Activated naive CD4-positive, alpha-beta T cell treated with anti-CD3 and anti-CD28 coated beads, Interleukin-2, amount 10 ng/mL, durations not matched to agents 7 days and 5 days (primary cell): ENCODE measurements around the gene CHPF2.

ENCODE experiments used
- CTCF ChIA-PET: fragments of 350-600 bp; sonication (Branson Sonifier 250); formaldehyde crosslinking; loops from one replicate; lab custom pipeline; 2021; ENCODE audit warnings: antibody characterized with exemption; lab: Charles Lee
- DNase-seq: peaks from one replicate; pipeline ENCODE4 v3.0.0-alpha.2; 2020
- H3K27ac Mint-ChIP-seq: one replicate; pipeline ENCODE4 v1.8.0; 2021; ENCODE audit warnings: mild to moderate bottlenecking, moderate library complexity, mixed read lengths
- H3K27me3 Mint-ChIP-seq: one replicate; pipeline ENCODE4 v1.8.0; 2021; ENCODE audit warnings: mild to moderate bottlenecking, mixed read lengths
- H3K36me3 Mint-ChIP-seq: one replicate; pipeline ENCODE4 v1.8.0; 2021; ENCODE audit warnings: mixed read lengths
- H3K4me1 Mint-ChIP-seq: one replicate; pipeline ENCODE4 v1.8.0; 2021; ENCODE audit warnings: mixed read lengths
- H3K4me3 Mint-ChIP-seq: one replicate; pipeline ENCODE4 v1.8.0; 2021; ENCODE audit warnings: mild to moderate bottlenecking, moderate library complexity, mixed read lengths
- H3K9me3 Mint-ChIP-seq: one replicate; pipeline ENCODE4 v1.8.0; 2021; ENCODE audit warnings: mixed read lengths

CHPF2 gene

GRCh38 chr7:151197932-151198331 is 34.4 kb upstream of the CHPF2 start:
- DNase-seq = no peak
- CTCF ChIA-PET = no interaction called here
- Mint-ChIP-seq H3K4me1 (peaks cover 7% of the 10 kb centered on the region), H3K4me3 (no peak overlapping the region), H3K9me3 (no peaks in the 10 kb centered on the region), H3K27ac (no peak overlapping the region), H3K36me3 (no peaks in the 10 kb centered on the region), H3K27me3 (peaks cover 47% of the 10 kb centered on the region)

DNA sequence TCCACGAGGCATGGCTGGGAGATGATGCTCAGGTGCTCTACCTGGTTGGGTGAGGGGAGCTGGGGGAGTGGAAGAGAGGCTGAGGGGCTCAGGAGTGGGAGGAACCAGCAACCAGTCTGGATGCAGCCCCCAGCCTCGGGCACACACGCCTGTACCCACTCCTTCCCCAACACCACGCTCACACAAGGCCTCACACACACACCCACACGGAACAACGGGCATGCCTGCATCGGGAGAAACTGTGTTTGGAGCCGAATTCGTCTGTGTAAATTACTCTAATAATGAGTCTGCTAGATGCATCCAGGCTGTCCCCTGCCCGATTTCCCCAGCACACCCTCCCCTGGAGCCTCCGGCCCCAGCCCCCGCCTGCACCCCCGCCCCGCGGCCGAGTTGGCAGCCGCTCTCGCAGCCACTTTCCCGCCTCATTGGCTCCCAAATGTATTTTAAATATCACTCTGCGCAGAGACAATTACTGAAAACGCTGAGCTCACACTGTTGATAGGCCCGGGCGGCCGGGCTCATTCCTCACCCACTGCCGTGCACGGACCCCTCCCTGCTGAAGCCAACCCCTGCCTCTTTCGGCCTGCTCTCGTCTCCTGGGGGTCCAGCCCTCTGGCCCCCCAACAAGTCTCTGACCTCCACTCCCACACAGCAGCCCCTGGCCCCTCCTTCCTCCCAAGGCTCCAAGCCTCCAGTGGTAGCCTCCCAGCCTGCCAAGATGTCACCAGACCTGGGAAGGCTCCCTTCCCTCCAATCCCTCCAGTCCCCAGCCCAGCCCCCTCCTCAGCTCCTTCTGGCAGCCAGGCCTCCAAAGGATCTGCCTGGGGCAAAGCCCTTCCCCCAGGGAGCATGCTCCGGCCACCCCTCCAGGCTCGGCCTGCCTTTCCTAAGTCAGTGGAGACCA is 33.1 kb upstream of the CHPF2 start:
- Mint-ChIP-seq H3K9me3 (no peaks in the 10 kb centered on the region), H3K27ac (no peak overlapping the region), H3K27me3 (peaks cover 48% of the 10 kb centered on the region), H3K4me1 (peaks cover 3% of the 10 kb centered on the region), H3K36me3 (no peaks in the 10 kb centered on the region), H3K4me3 (no peak overlapping the region)
- no peak for DNase-seq
- CTCF ChIA-PET = no interaction called here

GRCh38 chr7:151201344-151201743 is 30.9 kb upstream of the CHPF2 start:
- CTCF ChIA-PET = no interaction called here
- H3K27me3 Mint-ChIP-seq = peaks cover 62% of the 10 kb centered on the region

GRCh38 chr7:151201751-151202150 is 30.5 kb upstream of the CHPF2 start:
- H3K4me1 Mint-ChIP-seq = peaks cover 8% of the 10 kb centered on the region
- H3K9me3 Mint-ChIP-seq = no peaks in the 10 kb centered on the region
- H3K27ac Mint-ChIP-seq = no peak overlapping the region
- CTCF ChIA-PET = no interaction called here
- no peaks in the 10 kb centered on the region for H3K36me3 Mint-ChIP-seq
- peaks cover 62% of the 10 kb centered on the region for H3K27me3 Mint-ChIP-seq
- no peak overlapping the region for H3K4me3 Mint-ChIP-seq
- no peak for DNase-seq

More at GRCh38 chr7:151201344-151201743, 30.9 kb upstream of the CHPF2 start:
- Mint-ChIP-seq H3K4me3 (no peak overlapping the region), H3K27ac (no peak overlapping the region), H3K9me3 (no peaks in the 10 kb centered on the region), H3K4me1 (peaks cover 4% of the 10 kb centered on the region), H3K36me3 (no peaks in the 10 kb centered on the region)
- no peak for DNase-seq

- CTCF ChIA-PET = interaction anchor here (1.3 kb wide), 1 partner anchor 14 kb away, joined by 3 read pairs; no protein-coding TSS in a partner anchor
- Mint-ChIP-seq H3K4me1 (peaks cover 19% of the 10 kb centered on the region), H3K27ac (no peak overlapping the region), H3K27me3 (peaks cover 62% of the 10 kb centered on the region), H3K36me3 (no peaks in the 10 kb centered on the region), H3K4me3 (no peak overlapping the region), H3K9me3 (no peaks in the 10 kb centered on the region)
- DNase-seq = no peak
Measured at GRCh38 chr7:151202836-151203235, 29.4 kb upstream of the CHPF2 start.

GRCh38 chr7:151204383-151205032 is 27.8 kb upstream of the CHPF2 start:
- Mint-ChIP-seq H3K4me3 (no peak overlapping the region), H3K27ac (no peak overlapping the region), H3K36me3 (no peaks in the 10 kb centered on the region), H3K9me3 (no peaks in the 10 kb centered on the region), H3K27me3 (peaks cover 65% of the 10 kb centered on the region), H3K4me1 (peaks cover 25% of the 10 kb centered on the region)
- CTCF ChIA-PET = interaction anchor here (1.1 kb wide), 1 partner anchor 41 kb away, joined by 3 read pairs; no protein-coding TSS in a partner anchor
- DNase-seq = no peak

DNA sequence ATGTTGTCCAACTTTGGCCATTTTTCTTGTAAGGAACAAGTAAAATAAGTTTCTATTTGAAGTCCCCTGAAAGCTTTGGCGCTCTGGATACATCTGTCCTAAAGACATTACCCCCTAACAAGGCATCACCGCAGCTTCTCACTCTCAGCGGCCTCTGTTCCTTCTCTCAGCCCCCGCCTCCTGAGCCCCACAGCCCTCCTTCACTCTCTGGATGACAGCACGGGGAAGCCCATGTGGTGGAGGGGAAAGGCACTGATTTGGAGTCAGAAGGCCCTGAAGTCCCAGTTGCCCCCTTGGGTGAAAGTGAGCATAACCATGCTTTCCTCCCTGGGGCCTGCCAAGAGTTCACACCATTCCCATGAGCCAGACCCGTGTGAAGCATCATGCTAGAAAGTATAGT is 26.6 kb upstream of the CHPF2 start:
- no peak overlapping the region for H3K4me3 Mint-ChIP-seq
- no peaks in the 10 kb centered on the region for H3K9me3 Mint-ChIP-seq
- DNase-seq = no peak
- peak overlapping the region; percentile 67 for H3K27ac Mint-ChIP-seq
- no peaks in the 10 kb centered on the region for H3K36me3 Mint-ChIP-seq
- CTCF ChIA-PET = interaction anchor here (1.1 kb wide), 1 partner anchor 40 kb away, joined by 3 read pairs; no protein-coding TSS in a partner anchor
- H3K4me1 Mint-ChIP-seq = peaks cover 25% of the 10 kb centered on the region
- H3K27me3 Mint-ChIP-seq = peaks cover 56% of the 10 kb centered on the region

GRCh38 chr7:151206914-151207313 is 25.4 kb upstream of the CHPF2 start:
- H3K4me3 Mint-ChIP-seq = no peak overlapping the region
- no peaks in the 10 kb centered on the region for H3K9me3 Mint-ChIP-seq
- peaks cover 25% of the 10 kb centered on the region for H3K4me1 Mint-ChIP-seq
- CTCF ChIA-PET = interaction anchor here (0.5 kb wide), 1 partner anchor 55 kb away, joined by 3 read pairs; no protein-coding TSS in a partner anchor
- H3K27ac Mint-ChIP-seq = peak overlapping the region; percentile 26
- H3K27me3 Mint-ChIP-seq = peaks cover 44% of the 10 kb centered on the region
- H3K36me3 Mint-ChIP-seq = no peaks in the 10 kb centered on the region
- peak; percentile 41 for DNase-seq

DNA sequence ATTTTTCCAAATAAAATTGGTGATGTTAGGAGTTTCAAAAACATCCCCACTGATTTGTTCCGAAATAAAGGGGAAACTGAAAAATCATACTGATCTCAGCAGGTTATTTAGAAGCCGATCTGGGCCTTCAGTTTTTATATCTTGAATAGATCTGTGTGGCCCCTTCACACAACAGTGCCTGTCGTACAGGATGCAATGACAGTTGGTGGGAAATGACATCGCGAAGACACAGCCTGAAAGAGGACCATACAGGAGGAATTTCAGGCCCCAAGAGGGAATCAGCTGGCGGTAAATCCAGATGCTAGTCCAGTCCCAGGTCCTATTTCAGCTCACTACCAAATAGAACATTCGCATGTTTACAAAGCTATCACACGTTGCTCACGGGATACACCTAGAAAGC is 25.0 kb upstream of the CHPF2 start:
- DNase-seq = peak; percentile 32
- Mint-ChIP-seq H3K4me1 (peaks cover 25% of the 10 kb centered on the region), H3K27ac (peak overlapping the region; percentile 26), H3K9me3 (no peaks in the 10 kb centered on the region), H3K4me3 (no peak overlapping the region), H3K27me3 (peaks cover 40% of the 10 kb centered on the region), H3K36me3 (no peaks in the 10 kb centered on the region)
- CTCF ChIA-PET = no interaction called here

DNA sequence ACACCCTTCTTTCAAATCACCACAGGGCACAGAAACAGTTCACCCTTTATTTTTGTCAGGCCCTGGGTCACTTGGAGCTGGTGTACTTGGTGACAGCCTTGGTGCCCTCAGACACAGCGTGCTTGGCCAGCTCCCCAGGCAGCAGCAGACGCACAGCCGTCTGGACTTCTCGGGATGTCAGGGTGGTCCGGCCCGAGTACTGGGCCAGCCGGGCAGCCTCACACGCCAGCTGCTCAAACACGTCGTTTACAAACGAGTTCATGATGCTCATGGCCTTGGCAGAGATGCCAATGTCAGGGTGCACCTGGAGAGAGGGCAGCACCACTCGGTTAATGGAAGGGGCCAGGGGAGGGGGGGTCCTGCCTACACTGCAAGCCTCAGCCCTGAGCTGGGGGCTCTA is 24.5 kb upstream of the CHPF2 start:
- peaks cover 25% of the 10 kb centered on the region for H3K4me1 Mint-ChIP-seq
- no peaks in the 10 kb centered on the region for H3K36me3 Mint-ChIP-seq
- H3K27ac Mint-ChIP-seq = peak overlapping the region; percentile 26
- no peak for DNase-seq
- CTCF ChIA-PET = no interaction called here
- no peaks in the 10 kb centered on the region for H3K9me3 Mint-ChIP-seq
- H3K4me3 Mint-ChIP-seq = no peak overlapping the region
- H3K27me3 Mint-ChIP-seq = peaks cover 35% of the 10 kb centered on the region

DNA sequence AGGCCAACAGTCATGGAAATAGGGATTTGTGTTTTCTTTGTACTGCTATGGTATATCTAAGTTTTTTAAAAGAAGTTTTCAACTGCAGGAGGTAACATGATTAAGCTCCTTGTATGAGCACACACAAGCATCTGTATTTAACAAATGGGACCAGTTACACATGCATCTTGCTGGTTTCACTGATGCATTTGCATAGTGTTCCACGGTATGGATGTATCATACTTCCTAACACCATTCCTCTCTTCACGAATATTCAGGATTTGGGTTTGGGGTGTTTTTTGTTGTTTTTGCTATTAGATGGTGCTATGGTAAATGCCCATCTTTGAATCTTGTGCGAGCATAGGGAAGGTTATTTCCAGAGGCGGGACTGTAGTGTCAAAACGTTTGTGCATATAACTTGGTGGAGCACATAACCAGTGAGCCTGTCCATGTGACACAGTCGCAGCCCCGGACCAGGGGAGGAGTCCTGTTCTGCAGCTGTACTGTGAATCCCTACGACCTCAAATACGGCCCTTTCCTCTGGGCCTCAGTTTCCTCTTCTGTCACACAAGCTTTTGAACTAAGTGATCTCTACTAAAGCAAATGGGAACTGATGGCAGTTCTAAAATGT is 23.9 kb upstream of the CHPF2 start:
- Mint-ChIP-seq H3K36me3 (peaks cover 3% of the 10 kb centered on the region), H3K9me3 (no peaks in the 10 kb centered on the region), H3K27me3 (peaks cover 30% of the 10 kb centered on the region), H3K27ac (no peak overlapping the region), H3K4me1 (peaks cover 25% of the 10 kb centered on the region), H3K4me3 (no peak overlapping the region)
- no peak for DNase-seq
- CTCF ChIA-PET = no interaction called here

DNA sequence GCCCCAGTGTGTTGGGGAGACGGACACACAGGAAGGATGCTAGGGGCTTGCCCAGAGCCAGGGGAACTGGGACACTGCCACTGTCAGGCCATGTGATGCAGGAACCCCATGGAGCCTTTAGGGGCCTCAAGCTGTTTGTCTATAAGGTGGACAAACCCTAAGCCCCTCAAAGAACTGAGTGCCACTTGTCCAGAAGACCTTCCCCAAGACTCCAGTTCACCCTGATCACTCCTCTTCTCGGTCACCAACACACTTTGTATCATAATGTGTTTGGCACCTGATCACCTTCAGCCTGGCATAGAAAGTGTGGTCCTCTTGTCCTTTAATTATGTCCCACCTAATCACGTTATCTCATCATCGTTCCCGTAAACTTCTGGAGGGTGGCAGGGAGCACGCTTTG is 22.7 kb upstream of the CHPF2 start:
- H3K36me3 Mint-ChIP-seq = peaks cover 9% of the 10 kb centered on the region
- H3K9me3 Mint-ChIP-seq = no peaks in the 10 kb centered on the region
- H3K27me3 Mint-ChIP-seq = peaks cover 18% of the 10 kb centered on the region
- H3K4me1 Mint-ChIP-seq = peaks cover 25% of the 10 kb centered on the region
- no peak for DNase-seq
- H3K27ac Mint-ChIP-seq = no peak overlapping the region
- CTCF ChIA-PET = no interaction called here
- H3K4me3 Mint-ChIP-seq = no peak overlapping the region

DNA sequence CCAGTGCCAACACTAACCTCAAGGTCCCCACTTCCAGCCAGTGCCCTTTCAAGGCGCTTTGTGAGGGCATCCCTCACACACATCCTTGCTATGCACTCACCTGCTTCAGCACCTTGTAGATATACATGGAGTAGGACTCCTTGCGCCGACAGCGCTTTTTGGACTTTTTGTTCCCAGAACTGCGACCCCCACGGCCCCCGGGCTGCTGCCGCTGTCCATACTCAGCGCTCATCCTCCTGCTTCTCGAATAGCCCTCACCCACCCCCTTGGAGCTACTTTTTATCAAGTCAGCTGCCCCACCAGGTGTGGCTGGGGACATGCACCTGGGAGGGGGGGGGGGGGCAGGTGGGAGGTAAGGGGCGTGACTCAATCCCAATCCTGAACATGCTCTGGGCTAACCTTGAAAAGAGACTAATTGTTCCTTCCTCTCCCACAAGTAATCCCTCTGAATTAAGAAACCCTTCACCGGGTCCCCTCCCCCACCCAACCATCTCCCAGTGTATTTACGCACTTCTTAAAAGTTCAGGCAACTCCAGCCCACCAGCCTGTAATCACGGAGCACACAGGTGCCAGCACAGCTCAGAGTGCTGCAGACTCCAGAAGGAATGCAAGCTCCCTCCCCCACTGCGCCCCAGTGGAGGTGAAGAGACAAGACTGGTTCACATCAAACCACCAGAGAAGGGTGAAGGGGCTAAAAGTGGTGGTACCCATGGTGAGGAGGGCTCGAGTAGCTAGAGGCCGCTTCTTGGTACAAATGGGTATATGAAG is 22.0 kb upstream of the CHPF2 start, which contains the start of gene H2BK1:
TSS of gene H2BK1 (minus strand) at position 402 of the 768 bp plus-strand sequence. CDS start at position 232, 170 bp downstream.
- Mint-ChIP-seq H3K27ac (no peak within 1 kb of the TSS), H3K4me1 (peaks cover 25% of the 10 kb centered on the region), H3K9me3 (no peaks in the 10 kb centered on the region), H3K4me3 (no peak within 1 kb of the TSS), H3K36me3 (peaks cover 15% of the 10 kb centered on the region), H3K27me3 (peaks cover 11% of the 10 kb centered on the region)
- CTCF ChIA-PET = no interaction called here
- no peak for DNase-seq
